HG02938 (cell line): ENCODE data around the gene ACBD6.

Source experiments
- ATAC-seq: cut with Tn5 transposase; IDR thresholded peaks from one replicate; pipeline ENCODE4 v1.9.1; 2021; ENCODE audit warnings: mild to moderate bottlenecking, moderate library complexity; ENCODE audit not compliant: unreplicated experiment

ACBD6 gene

DNA sequence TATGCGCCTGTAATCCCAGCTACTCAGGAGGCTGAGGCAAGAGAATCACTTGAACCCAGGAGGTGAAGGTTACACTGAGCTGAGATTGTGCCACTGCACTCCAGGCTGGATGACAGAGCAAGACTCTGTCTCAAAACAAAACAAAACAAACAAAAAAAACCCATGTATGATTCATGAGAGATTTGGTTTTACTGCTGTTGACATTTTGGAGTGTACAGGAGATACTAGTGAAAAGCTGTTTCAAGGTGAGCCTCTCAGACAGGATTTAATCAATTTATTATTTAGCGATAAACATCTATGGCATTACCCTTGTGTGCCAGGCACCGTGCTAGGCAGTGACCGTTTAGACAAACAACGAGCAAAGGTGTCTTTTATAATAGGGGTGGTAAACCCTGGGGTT is 255.8 kb downstream of the ACBD6 start:
- ATAC-seq = no peak

DNA sequence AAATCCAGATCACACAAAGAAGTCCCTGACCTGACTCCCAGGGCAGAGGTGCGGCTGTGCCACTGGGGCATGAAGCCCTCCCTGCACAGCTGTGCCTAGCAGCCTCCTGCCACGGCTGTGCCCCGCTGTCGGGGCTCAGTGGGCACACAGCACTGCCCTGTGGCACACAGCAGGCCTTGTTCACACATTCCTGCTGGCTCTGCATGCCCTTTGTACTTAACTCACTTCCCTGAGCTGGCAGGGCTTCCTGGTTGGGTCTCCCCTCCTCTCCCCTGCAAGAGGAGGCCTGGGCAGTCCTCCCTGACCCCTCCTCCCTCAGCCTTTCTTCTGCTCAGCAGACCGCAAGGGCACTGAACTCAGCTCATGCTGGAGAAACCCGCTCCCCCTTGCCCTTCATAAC is 257.5 kb downstream of the ACBD6 start:
- no peak for ATAC-seq

DNA sequence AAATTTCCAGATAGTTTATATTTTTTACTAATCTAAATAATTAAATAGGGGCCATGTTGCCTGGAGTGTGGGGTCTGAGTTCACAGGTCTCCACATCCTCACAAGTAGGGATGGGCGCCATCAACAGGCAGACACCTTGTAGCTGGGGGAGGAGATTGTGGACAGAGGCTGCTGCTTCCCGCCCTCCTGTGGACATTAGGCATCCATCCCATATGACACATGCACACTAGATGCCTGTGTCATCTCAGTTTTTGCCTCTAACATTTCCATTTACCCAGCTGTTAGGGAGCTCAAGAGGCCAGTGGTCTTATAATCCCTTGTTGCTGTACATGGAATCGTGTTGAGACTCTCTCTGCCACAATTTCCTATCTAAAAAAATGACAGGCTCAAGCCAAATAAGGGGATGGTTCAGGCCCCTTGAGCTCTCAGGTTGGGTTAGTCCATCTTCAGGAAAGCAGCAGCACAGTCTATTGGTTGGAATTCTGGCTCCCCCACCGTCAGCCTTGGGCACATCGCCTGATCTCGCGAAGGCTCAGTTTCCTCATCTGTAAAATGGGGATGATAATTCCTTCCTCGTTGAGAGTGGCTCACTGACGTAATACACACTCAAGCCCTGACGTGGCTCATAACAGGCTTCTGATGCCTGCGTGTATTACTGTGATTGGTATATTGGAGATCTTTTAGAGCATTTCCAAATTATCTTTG is 258.7 kb downstream of the ACBD6 start:
- no peak for ATAC-seq

DNA sequence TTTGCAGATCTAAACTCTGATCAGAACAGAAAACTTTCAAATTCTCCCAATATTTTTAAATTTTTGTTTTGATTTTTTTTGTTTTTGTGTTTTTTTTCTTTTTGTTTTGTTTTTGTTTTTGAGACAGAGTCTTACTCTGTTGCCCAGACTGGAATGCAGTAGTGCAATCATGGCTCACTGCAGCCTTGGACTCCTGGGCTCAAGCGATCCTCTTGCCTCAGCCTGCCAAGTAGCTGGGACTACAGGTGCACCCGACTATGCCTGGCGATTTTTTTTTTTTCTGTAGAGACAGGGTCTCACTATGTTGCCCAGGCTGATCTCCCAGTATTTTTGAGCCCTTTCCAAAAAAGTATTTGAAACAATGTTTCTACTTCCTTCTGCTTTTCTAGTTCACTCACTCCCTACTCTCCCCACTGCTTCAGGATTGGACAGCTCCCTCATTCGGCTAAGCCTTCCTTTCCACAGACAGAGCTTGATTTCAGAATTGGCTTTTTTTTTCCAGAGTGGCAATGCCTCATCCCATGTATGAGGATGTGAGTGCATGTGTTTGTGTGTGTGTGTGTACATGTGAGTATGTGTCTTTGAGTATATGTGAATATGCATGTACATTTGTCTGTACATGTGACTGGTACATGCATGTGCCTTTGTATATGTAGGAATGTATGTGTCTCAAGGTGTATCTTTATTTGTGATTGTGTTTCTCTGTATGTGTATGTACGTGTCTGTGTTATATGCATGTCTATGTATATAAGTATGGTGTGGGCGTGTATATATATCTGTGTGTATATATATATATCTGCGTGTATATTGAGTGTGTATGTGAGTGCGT is 260.4 kb downstream of the ACBD6 start:
- no peak for ATAC-seq

DNA sequence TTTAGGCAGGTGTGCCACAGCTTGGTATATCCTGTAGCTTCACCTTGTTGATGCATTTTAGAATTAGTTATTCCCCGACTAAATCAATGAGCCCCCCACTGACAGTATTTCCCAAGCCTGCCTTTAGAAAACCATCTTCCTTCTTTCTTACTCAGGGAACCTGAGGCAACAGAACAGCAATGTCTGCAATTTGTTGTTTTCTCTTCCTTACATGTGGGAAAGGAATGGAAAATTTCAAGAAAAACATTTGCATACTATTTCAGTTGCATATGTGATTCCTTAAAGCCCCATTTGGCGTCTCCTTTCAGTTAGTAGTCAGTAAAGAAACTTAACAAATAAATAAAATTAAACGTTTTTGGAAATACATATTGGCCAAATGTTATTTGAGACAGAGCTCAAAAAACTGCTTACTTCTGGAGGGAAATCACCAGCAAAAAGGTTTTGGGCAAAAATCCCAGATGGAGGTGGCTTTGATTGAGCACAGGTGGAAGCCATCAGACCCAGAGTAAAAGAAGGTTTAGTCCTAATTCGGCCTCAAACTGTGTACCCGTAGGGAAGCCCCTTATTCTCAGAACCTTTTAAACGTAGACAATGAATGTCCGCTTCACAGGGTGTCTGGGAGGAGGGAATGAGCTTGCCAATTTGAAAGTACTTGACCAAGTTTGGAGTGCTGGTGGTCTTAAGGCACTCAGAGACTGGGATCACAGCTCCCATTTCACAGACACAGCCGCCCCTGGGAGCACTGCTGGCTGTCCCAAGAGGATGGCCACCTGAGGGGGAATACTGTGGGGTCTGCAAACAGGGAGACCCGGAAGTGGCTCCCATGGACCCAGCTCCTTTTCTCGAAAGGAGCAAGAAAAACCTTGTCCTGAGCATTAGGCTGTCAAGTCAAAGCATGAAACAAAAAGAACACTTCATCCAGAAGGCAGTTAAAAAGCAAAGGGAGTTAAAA is 263.0 kb downstream of the ACBD6 start:
- no peak for ATAC-seq

DNA sequence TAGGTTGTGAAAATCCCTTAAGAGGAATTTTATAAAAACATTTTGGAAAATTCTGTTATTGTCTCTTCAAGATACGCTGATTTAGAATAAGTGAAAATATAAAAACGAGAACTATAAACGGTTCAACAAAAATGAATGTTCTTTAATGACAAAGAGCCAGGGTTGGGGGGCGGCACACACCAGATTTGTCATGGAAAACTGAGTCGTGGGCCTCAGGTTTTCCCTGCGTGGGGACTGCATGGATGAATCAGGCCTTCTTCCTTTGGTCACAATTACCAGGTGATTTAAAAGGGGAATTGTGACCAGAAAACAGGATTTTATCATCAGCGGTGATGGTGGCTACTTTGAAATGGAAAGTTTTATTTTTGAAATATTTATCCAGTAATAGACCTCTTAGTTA is 263.7 kb downstream of the ACBD6 start:
- no peak for ATAC-seq
